ENCODE data around the gene ANTXR1. TPM values are rescaled to one million over a fixed set of nuclear protein-coding genes. Genes with fewer than 3 reads are reported as not detected.

The ANTXR1 gene
- total and polyA plus RNA-seq, 2 donors from 2014 or later: 7.0 to 42.6 TPM

DNA sequence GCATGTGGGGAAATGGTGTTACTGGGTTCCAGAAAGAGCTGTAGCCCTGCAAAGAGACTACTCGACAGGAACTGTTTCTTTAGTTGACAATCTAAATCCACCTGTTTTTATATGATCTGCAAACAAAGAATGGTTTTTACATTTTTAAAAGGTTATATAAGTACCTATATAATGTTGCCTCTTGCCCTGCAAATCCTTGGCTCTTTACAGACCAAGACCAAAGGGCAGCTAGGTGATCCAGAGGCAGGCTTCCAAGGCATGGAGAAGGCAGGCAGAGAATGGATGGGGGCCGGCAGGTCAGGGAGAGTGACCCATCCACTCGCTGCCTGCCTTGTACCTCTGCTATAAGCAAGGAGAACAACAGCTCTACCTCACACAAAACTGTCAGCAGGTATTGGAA, 173.6 kb downstream of the ANTXR1 start:
- Histone ChIP-seq H3K4me1 (ENCODE audit: control insufficient read depth in 2 of 3, insufficient read depth in 2 of 3, low read depth in 1 of 3, low read length in 3 of 3) (no peaks in the 10 kb centered on the region), H3K9ac (ENCODE audit: low read length in 3 of 3) (no peak overlapping the region), H3K27me3 (ENCODE audit: control insufficient read depth, insufficient read depth, low read length) (no peaks in the 10 kb centered on the region), H3K27ac (ENCODE audit: low read depth in 2 of 2, low read length in 2 of 2) (no peak overlapping the region), H3K4me3 (ENCODE audit: low read length in 3 of 3) (no peak overlapping the region), H3K9me3 (ENCODE audit: control insufficient read depth in 2 of 3, insufficient read depth in 1 of 3, low read length in 3 of 3) (no peaks in the 10 kb centered on the region), H3K36me3 (ENCODE audit: control insufficient read depth in 2 of 3, insufficient read depth in 3 of 3, low read length in 3 of 3) (peaks cover 0 to 7% (median 0%) of the 10 kb centered on the region in 3 donors)
- intact Hi-C loops (cut with DNase I): no loop called here
- TF ChIP-seq, protein P1, sequence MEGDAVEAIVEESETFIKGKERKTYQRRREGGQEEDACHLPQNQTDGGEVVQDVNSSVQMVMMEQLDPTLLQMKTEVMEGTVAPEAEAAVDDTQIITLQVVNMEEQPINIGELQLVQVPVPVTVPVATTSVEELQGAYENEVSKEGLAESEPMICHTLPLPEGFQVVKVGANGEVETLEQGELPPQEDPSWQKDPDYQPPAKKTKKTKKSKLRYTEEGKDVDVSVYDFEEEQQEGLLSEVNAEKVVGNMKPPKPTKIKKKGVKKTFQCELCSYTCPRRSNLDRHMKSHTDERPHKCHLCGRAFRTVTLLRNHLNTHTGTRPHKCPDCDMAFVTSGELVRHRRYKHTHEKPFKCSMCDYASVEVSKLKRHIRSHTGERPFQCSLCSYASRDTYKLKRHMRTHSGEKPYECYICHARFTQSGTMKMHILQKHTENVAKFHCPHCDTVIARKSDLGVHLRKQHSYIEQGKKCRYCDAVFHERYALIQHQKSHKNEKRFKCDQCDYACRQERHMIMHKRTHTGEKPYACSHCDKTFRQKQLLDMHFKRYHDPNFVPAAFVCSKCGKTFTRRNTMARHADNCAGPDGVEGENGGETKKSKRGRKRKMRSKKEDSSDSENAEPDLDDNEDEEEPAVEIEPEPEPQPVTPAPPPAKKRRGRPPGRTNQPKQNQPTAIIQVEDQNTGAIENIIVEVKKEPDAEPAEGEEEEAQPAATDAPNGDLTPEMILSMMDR (IDR thresholded peaks at IDR 0.05; ENCODE audit: borderline replicate concordance, extremely low read depth, insufficient read depth): no peak
- FAIRE-seq (no peak), DNase-seq (no peak)

DNA sequence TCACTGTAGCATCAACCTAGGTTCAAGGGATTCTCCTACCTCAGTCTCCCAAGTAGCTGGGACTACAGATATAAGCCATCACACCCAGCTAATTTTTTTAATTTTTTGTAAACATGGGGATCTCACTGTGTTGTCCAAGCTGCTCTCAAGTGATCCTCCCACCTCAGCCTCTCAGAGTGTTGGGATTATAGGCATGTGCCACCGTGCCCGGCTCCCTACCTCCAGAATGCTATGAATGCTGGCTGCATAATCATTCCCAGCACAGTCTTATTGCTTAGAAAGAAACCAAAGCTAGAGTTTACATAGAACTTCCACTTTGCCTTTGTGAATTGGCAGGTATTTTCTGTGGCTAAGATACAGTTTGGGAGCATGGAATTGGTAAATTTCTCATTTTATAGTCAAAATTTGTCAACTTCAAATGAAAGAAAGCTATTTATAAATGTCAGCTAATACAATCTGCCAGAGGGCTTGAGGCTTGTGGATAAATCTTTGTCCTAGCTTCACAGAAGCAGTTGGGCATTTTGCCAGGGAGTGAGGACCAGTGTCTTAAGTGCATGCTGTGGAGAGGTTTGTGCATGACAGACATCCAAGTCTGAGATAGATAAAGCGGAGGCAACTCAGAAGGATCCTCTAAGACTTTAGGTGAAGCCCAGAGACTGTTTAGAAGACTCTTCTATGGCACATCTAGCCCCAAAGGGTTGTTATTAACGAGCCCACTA, 175.4 kb downstream of the ANTXR1 start:
- DNase-seq (peak in 1 of 5 donors; percentile 15), FAIRE-seq (no peak)
- Histone ChIP-seq H3K9ac (ENCODE audit: low read length in 3 of 3) (no peak overlapping the region), H3K36me3 (ENCODE audit: control insufficient read depth in 2 of 3, insufficient read depth in 3 of 3, low read length in 3 of 3) (peaks cover 0 to 4% (median 0%) of the 10 kb centered on the region in 3 donors), H3K9me3 (ENCODE audit: control insufficient read depth in 2 of 3, insufficient read depth in 1 of 3, low read length in 3 of 3) (no peaks in the 10 kb centered on the region), H3K27ac (ENCODE audit: low read depth in 2 of 2, low read length in 2 of 2) (no peak overlapping the region), H3K4me1 (ENCODE audit: control insufficient read depth in 2 of 3, insufficient read depth in 2 of 3, low read depth in 1 of 3, low read length in 3 of 3) (no peaks in the 10 kb centered on the region), H3K27me3 (ENCODE audit: control insufficient read depth, insufficient read depth, low read length) (no peaks in the 10 kb centered on the region), H3K4me3 (ENCODE audit: low read length in 3 of 3) (no peak overlapping the region)
- TF ChIP-seq, protein P1 (IDR thresholded peaks at IDR 0.05; ENCODE audit: borderline replicate concordance, extremely low read depth, insufficient read depth): no peak
- intact Hi-C loops (cut with DNase I): no loop called here

DNA sequence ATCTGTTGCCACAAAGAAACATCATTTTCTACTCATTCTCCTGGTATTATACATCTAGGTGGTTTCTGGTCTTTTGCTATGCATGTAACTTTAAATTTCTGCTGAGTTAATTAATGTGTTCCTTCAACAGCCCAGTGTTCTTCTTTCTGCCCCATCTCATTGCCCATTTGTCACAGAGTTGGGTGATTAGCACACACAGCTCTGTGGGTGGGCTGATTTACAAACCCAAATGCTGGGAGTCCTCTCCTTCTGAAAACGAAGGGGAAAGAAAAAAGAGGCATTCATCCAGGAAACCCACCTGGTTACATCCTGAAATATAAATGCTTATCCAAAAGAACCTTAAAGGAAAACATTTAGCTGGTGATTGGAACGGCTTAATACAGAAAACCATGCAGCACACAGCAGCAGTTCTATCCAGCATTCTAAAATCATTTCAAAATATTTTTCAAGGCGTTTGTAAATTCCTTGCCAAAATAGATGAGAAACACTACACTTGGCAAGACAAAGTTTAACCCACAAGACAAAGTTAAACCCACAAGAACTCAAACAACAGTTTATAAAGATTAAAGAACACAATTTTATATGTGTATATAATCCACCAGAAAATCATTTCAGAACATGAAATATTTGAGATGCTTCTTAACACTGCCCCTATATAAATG, 177.9 kb downstream of the ANTXR1 start:
- TF ChIP-seq, protein P1 (IDR thresholded peaks at IDR 0.05; ENCODE audit: borderline replicate concordance, extremely low read depth, insufficient read depth): no peak
- H3K27ac ChIP-seq (ENCODE audit: low read depth in 2 of 2, low read length in 2 of 2): no peak overlapping the region
- intact Hi-C loops (cut with DNase I): no loop called here
- DNase-seq (no peak), FAIRE-seq (no peak)
- no peaks in the 10 kb centered on the region for H3K27me3 ChIP-seq (ENCODE audit: control insufficient read depth, insufficient read depth, low read length)
- H3K4me1 ChIP-seq (ENCODE audit: control insufficient read depth in 2 of 3, insufficient read depth in 2 of 3, low read depth in 1 of 3, low read length in 3 of 3): no peaks in the 10 kb centered on the region
- H3K36me3 ChIP-seq (ENCODE audit: control insufficient read depth in 2 of 3, insufficient read depth in 3 of 3, low read length in 3 of 3): no peaks in the 10 kb centered on the region
- H3K4me3 ChIP-seq (ENCODE audit: low read length in 3 of 3): no peak overlapping the region
- no peak overlapping the region for H3K9ac ChIP-seq (ENCODE audit: low read length in 3 of 3)
- no peaks in the 10 kb centered on the region for H3K9me3 ChIP-seq (ENCODE audit: control insufficient read depth in 2 of 3, insufficient read depth in 1 of 3, low read length in 3 of 3)
